GM06990 (cell line): Measurements from ENCODE around the gene APLP1.
A peak's percentile ranks its signal among the peaks of the same experiment; 100 is the strongest.
"Not testable (repeated sequence)": the region's sequence is repeated elsewhere in the genome, so short reads cannot be mapped to it uniquely, and the experiment has no call there.

ENCODE experiments used
- DNase-seq: peaks from one replicate; pipeline ENCODE4 v3.0.0-alpha.2; 2011; ENCODE audit not compliant: insufficient read length; ENCODE audit errors: extremely low read depth
- H3K27me3 ChIP-seq: replicated peaks from 2 replicates; pipeline ENCODE4 v1.6.0; 2011; ENCODE audit warnings: low read length; ENCODE audit not compliant: control insufficient read depth, insufficient read depth
- H3K36me3 ChIP-seq: 2 replicates; pipeline ENCODE4 v1.5.1; 2011; ENCODE audit warnings: low read length; ENCODE audit not compliant: control insufficient read depth, insufficient read depth
- H3K4me3 ChIP-seq: replicated peaks from 2 replicates; pipeline ENCODE4 v1.5.1; 2011; ENCODE audit warnings: low read depth, mild to moderate bottlenecking, control low read depth, low read length
- CTCF ChIP-seq: IDR thresholded peaks from 2 replicates; pipeline ENCODE4 v1.5.1; 2011; ENCODE audit warnings: low read length, control low read depth, mild to moderate bottlenecking, inconsistent platforms; ENCODE audit not compliant: insufficient read depth, poor library complexity, severe bottlenecking

Gene APLP1

GRCh38 chr19:35890113-35890650 lies 21.8 kb downstream of the APLP1 start:
- Histone ChIP-seq H3K36me3 (peaks cover 22% of the 10 kb centered on the region), H3K4me3 (no peak overlapping the region), H3K27me3 (no peaks in the 10 kb centered on the region)
- DNase-seq = no peak
- TF ChIP-seq CTCF = no peak

GRCh38 chr19:35891819-35892218 lies 23.4 kb downstream of the APLP1 start:
- peaks cover 33% of the 10 kb centered on the region for H3K36me3 ChIP-seq
- DNase-seq, H3K4me3 ChIP-seq, H3K27me3 ChIP-seq: not testable (repeated sequence)

- no peak for TF ChIP-seq CTCF
- Histone ChIP-seq H3K36me3 (peaks cover 40% of the 10 kb centered on the region), H3K27me3 (no peaks in the 10 kb centered on the region), H3K4me3 (no peak overlapping the region)
- DNase-seq = no peak
Observed at GRCh38 chr19:35894342-35894741, 26.0 kb downstream of the APLP1 start.

GRCh38 chr19:35895911-35896642 lies 27.7 kb downstream of the APLP1 start:
- Histone ChIP-seq H3K27me3 (no peaks in the 10 kb centered on the region), H3K36me3 (peaks cover 30% of the 10 kb centered on the region), H3K4me3 (no peak overlapping the region)
- DNase-seq = no peak
- TF ChIP-seq CTCF = no peak

GRCh38 chr19:35896643-35897040 lies 28.3 kb downstream of the APLP1 start:
- Histone ChIP-seq H3K27me3 (no peaks in the 10 kb centered on the region), H3K4me3 (no peak overlapping the region), H3K36me3 (peaks cover 30% of the 10 kb centered on the region)
- no peak for TF ChIP-seq CTCF
- DNase-seq = no peak

- peak overlapping the region; percentile 89 for H3K4me3 ChIP-seq
- DNase-seq = no peak
- peaks cover 29% of the 10 kb centered on the region for H3K36me3 ChIP-seq
- no peaks in the 10 kb centered on the region for H3K27me3 ChIP-seq
- TF ChIP-seq CTCF = no peak
Observed at GRCh38 chr19:35897706-35898451, 29.5 kb downstream of the APLP1 start.
